Activated T-cell treated with anti-CD3 and anti-CD28 coated beads, Interleukin-2, amount 50 U/mL, for 72 hours (primary cell): Measurements from ENCODE around the gene CLEC19A. TPM values are rescaled to one million over a fixed set of nuclear protein-coding genes. Genes with fewer than 3 reads are reported as not detected.
"Not testable (repeated sequence)": the region's sequence is repeated elsewhere in the genome, so short reads cannot be mapped to it uniquely, and the experiment has no call there.

Source experiments
- ATAC-seq, 2 donors: fragments of 150-1000 bp; cut with Tn5 transposase; replicated peaks in 1 of 2; 2 replicates each; pipeline ENCODE4 v1.10.0; 2021; ENCODE audit warnings: moderate library complexity in 2 of 2, mild to moderate bottlenecking in 1 of 2
- DNase-seq, 2 donors: peaks; one replicate each; pipeline ENCODE4 v3.0.0; 2021 to 2022; ENCODE audit warnings: mixed read lengths in 1 of 2
- H3K27ac Mint-ChIP-seq: one replicate; pipeline ENCODE4 v1.8.0; 2022; ENCODE audit warnings: mild to moderate bottlenecking, moderate library complexity, mixed read lengths
- H3K27me3 Mint-ChIP-seq: one replicate; pipeline ENCODE4 v1.8.0; 2022; ENCODE audit warnings: low read depth, mixed read lengths
- H3K36me3 Mint-ChIP-seq, 2 donors: one replicate each; pipeline ENCODE4 v1.8.0; 2022; ENCODE audit warnings: mixed read lengths in 2 of 2, mild to moderate bottlenecking in 1 of 2; ENCODE audit not compliant: insufficient read depth in 2 of 2
- H3K4me1 Mint-ChIP-seq: one replicate; pipeline ENCODE4 v1.8.0; 2022; ENCODE audit warnings: low read depth, mixed read lengths
- H3K4me3 Mint-ChIP-seq, 2 donors: one replicate each; pipeline ENCODE4 v1.8.0; 2022; ENCODE audit warnings: mild to moderate bottlenecking in 2 of 2, mixed read lengths in 2 of 2, moderate library complexity in 2 of 2
- H3K9me3 Mint-ChIP-seq, 2 donors: one replicate each; pipeline ENCODE4 v1.8.0; 2022; ENCODE audit warnings: mixed read lengths in 2 of 2
- total RNA-seq, 2 donors: library from RNA; stranded (reverse); gene quantifications; one replicate each; pipeline ENCODE4 v1.2.3, GENCODE V29; 2022

The CLEC19A gene
- total RNA-seq, 2 donors from 2014 or later, result not detected

DNA sequence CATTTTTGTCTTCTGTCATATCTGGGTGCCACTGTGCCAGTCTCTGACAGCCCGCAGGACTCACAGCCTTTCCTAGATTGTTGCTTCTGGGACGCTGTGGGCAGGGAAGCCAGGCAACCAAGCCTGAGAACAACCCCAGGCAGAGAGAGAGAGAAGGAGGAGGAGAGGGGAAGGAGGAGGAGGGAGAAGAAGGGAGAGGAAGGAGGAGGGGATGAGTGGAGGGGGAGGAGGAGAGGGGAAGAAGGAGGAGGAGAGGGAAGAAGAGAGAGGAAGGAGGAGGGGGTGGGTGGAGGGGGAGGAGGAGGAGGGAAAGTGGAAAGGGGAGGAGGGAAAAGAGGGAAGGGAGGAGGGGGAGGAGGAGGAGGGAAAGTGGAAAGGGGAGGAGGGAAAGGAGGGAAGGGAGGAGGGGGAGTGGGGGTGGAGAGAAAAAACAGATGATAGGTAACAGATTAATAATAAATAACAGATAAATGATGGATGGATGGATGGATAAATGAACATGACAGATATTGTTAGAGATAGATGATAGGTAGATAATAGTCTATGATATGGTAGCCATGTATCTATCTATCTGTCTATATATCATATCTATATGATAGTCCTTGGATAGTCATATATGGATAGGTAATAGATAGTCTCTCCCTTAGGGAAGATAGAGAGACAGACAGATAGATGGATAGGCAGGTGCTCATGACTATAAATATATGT lies 29.3 kb downstream of the CLEC19A start:
- H3K27me3 Mint-ChIP-seq, result no peaks in the 10 kb centered on the region
- no peaks in the 10 kb centered on the region for H3K9me3 Mint-ChIP-seq
- no peaks in the 10 kb centered on the region for H3K4me1 Mint-ChIP-seq
- ATAC-seq, result no peak
- H3K27ac Mint-ChIP-seq, result no peak overlapping the region
- no peak overlapping the region for H3K4me3 Mint-ChIP-seq
- no peak for DNase-seq
- no peaks in the 10 kb centered on the region for H3K36me3 Mint-ChIP-seq

DNA sequence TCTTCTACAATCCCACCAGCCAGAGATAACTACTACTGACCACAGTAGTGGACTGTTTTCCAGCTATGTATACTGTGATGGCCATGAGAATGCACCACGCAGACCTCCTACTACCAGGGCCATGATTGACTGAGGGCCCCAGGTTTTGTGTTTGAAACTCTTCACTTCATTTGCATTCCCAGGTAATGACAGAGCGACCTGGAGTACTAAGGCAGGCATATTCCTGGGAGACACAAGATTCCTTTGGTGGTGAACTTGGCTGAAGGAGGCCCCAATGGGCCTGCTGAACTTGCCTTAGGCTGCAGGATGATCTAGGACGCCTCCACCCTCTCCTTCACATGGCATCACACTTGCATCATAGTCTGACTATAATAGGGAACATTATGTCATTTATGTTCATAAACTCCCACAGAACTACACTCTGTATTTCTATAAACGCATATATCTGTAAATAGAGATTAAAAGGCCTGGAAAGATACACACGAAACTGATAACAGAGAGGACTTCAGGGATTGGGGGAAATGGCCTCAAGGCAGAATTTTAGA lies 30.4 kb downstream of the CLEC19A start:
- Mint-ChIP-seq H3K27me3 (no peaks in the 10 kb centered on the region), H3K27ac (no peak overlapping the region), H3K4me3 (no peak overlapping the region), H3K36me3 (no peaks in the 10 kb centered on the region), H3K4me1 (no peaks in the 10 kb centered on the region), H3K9me3 (no peaks in the 10 kb centered on the region)
- ATAC-seq (no peak), DNase-seq (no peak)

DNA sequence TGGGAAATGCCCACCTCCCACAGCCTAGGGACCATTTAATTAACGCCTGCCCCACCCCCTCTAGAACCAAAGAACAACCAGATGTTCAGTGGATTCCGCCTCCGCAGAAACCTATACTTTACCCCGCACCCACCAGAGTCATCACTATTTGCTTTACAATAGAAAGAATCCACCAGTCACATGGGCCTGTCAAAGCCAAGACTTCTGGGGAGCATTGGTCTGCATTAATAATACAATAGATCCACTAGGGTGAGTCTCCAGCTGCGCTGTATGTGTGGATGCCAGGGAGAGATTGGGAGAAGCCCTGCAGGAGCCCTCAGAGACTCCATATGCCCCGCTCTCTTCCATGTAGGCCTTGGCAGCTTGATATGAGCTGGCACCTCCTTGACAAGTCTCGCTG lies 31.3 kb downstream of the CLEC19A start:
- no peak overlapping the region for H3K27ac Mint-ChIP-seq
- ATAC-seq, result no peak
- DNase-seq, result no peak
- no peaks in the 10 kb centered on the region for H3K9me3 Mint-ChIP-seq
- H3K27me3 Mint-ChIP-seq, result no peaks in the 10 kb centered on the region
- H3K4me1 Mint-ChIP-seq, result no peaks in the 10 kb centered on the region
- no peak overlapping the region for H3K4me3 Mint-ChIP-seq
- no peaks in the 10 kb centered on the region for H3K36me3 Mint-ChIP-seq

DNA sequence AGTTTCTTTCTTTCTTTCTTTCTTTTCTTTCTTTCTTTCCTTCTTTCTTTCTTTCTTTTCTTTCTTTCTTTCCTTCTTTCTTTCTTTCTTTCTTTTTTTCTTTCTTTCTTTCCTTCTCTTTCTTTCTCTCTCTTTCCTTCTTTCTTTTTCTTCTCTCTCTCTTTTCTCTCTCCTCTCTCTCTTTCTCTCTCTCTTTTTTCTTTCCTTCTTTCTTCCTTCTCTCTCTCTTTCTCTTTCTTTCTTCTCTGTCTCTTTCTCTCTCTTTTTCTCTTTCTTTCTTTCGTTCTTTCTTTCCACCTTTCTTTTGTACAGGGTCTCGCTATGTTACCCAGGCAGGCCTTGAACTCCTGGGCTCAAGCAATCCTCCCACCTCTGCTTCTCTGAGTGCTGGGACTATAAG lies 35.7 kb downstream of the CLEC19A start:
- not testable (repeated sequence) for DNase-seq, H3K36me3 Mint-ChIP-seq, H3K27me3 Mint-ChIP-seq, H3K4me1 Mint-ChIP-seq, H3K27ac Mint-ChIP-seq, H3K4me3 Mint-ChIP-seq, ATAC-seq, H3K9me3 Mint-ChIP-seq

DNA sequence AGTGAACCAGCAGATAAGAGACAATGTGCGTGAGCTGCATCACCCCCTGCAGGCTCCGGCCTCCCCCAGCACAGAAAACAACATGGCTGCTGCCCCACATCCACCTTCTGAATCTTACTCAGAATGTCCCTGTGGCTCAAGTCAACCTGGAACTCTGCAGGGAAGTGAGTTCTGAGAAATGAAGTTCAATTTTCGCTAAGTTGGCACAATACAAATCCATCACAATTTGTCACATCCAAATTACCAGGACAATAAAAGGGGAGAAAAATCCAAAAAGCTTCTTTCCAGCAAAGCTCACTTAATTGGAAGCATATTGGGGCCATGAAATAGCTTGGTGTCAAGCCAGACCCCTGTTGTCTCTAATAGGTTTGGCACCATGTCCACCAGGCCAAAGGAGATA lies 38.1 kb downstream of the CLEC19A start:
- Mint-ChIP-seq H3K4me3 (no peak overlapping the region), H3K27ac (no peak overlapping the region), H3K9me3 (peaks cover 3 to 4% of the 10 kb centered on the region in 2 donors), H3K36me3 (no peaks in the 10 kb centered on the region), H3K4me1 (no peaks in the 10 kb centered on the region), H3K27me3 (peaks cover 6% of the 10 kb centered on the region)
- DNase-seq, result no peak
- ATAC-seq, result no peak

DNA sequence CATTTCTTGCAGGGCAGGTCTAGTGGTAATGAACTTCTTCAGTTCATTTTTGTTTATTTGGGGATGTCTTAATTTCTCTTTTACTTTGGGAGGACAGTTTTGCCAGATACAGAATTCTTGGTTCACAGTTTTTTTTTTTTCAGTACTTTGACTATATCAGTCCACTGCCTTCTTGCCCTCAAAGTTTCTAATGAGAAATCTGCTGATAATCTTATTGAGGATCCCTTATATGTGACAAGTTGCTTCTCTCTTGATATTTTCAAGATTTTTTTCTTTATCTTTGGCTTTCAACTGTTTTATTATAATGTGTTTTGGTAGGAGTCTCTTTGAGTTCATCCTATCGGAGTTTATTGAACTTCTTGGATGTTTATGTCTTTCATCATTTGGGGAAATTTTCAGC lies 42.8 kb downstream of the CLEC19A start:
- ATAC-seq (no peak), DNase-seq (no peak)
- no peaks in the 10 kb centered on the region for H3K36me3 Mint-ChIP-seq
- no peak overlapping the region for H3K27ac Mint-ChIP-seq
- H3K9me3 Mint-ChIP-seq, result peaks cover 2 to 3% of the 10 kb centered on the region in 2 donors
- H3K27me3 Mint-ChIP-seq, result peaks cover under 1% of the 10 kb centered on the region
- no peaks in the 10 kb centered on the region for H3K4me1 Mint-ChIP-seq
- no peak overlapping the region for H3K4me3 Mint-ChIP-seq

DNA sequence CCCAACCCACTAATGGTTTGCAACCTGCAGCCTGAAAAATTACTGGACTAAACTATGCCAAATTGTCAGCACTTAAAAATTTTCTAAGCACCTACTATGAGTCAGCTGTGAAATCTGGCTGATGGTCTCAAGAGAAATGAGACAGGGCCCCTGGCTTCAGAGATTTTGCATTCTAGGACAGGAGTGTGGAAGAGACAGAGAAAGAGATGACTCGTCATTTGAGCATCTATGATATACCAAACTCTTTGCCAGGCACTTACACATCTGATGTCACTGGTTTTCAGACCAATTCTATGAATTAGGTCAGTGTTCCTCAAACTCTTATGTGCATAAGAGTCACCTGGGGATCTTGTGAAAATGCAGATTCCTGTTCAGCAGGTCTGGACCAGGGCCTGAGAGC lies 44.4 kb downstream of the CLEC19A start:
- Mint-ChIP-seq H3K27me3 (no peaks in the 10 kb centered on the region), H3K9me3 (peaks cover 2 to 3% of the 10 kb centered on the region in 2 donors), H3K27ac (no peak overlapping the region), H3K36me3 (no peaks in the 10 kb centered on the region), H3K4me1 (no peaks in the 10 kb centered on the region), H3K4me3 (no peak overlapping the region)
- DNase-seq (no peak), ATAC-seq (no peak)

DNA sequence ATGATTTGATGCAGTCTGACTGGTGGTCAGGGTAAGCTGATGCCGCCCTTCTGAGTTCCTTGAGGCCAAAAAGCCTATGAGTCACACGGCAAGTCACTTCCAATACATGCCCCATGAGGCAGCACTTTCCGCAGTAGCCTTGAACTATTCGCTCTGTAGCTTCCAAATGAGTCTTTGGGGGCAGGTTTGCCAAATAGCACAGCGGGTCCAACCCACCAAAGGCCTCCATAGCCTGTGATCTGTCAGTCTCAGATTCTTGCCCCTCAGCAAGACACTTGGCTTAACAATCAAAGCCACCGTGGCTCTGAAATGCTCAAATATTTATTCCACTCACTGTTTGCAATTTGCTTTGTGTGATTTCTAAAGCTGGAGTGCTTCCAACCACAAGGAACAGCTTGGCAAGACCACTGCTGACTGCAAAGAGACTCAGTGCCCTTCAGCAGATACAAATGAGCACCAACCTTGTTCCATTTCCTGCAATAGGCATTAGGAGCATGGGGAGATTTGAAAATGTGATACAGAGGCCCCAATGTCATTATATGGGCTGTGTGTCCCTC lies 45.4 kb downstream of the CLEC19A start:
- H3K27me3 Mint-ChIP-seq, result no peaks in the 10 kb centered on the region
- no peak for DNase-seq
- ATAC-seq, result no peak
- no peaks in the 10 kb centered on the region for H3K36me3 Mint-ChIP-seq
- no peaks in the 10 kb centered on the region for H3K4me1 Mint-ChIP-seq
- H3K27ac Mint-ChIP-seq, result no peak overlapping the region
- H3K9me3 Mint-ChIP-seq, result peaks cover 2 to 3% of the 10 kb centered on the region in 2 donors
- no peak overlapping the region for H3K4me3 Mint-ChIP-seq

DNA sequence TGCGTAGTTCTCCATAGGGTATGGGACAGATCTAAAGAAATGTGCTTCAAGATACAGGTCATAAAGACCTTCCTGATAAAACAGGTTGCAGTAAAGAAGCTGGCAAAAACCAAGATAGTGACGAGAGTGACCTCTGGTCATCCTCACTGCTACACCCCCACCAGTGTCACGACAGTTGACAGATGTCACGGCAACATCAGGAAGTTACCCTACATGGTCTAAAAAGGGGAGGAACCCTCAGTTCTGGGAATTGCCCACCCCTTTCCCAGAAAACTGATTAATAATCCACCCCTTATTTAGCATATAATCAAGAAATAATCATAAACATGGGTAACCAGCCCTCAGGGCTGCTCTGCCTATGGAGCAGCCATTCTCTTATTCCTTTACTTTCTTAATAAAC lies 46.3 kb downstream of the CLEC19A start:
- Mint-ChIP-seq H3K36me3 (no peaks in the 10 kb centered on the region), H3K27me3 (no peaks in the 10 kb centered on the region), H3K27ac (no peak overlapping the region), H3K4me3 (no peak overlapping the region), H3K4me1 (no peaks in the 10 kb centered on the region), H3K9me3 (peaks cover 2 to 5% of the 10 kb centered on the region in 2 donors)
- DNase-seq, result no peak
- ATAC-seq, result no peak

DNA sequence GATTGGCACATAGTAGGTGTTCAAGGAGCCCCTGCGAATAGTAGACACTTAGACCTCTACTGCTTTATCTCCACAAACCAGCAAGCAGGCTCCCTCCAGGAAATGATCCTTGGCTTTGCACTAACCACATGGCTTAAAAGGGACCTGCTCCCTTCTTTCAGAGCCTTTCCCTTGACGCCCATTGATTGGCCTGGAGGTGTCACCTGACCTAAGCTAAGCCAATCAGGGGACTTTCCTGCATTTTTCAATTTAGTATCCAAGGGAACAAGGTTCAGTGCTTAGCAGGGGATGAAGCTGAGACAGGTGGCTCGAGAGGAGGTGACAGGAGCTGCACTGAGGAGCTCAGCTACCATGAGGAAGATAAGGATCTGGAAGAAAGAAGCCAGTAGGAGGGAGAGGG lies 52.8 kb downstream of the CLEC19A start:
- H3K4me1 Mint-ChIP-seq, result no peaks in the 10 kb centered on the region
- H3K4me3 Mint-ChIP-seq, result no peak overlapping the region
- no peak for ATAC-seq
- H3K36me3 Mint-ChIP-seq, result no peaks in the 10 kb centered on the region
- DNase-seq, result no peak
- H3K27me3 Mint-ChIP-seq, result peaks cover 12% of the 10 kb centered on the region
- H3K9me3 Mint-ChIP-seq, result peaks cover 3 to 5% of the 10 kb centered on the region in 2 donors
- no peak overlapping the region for H3K27ac Mint-ChIP-seq

DNA sequence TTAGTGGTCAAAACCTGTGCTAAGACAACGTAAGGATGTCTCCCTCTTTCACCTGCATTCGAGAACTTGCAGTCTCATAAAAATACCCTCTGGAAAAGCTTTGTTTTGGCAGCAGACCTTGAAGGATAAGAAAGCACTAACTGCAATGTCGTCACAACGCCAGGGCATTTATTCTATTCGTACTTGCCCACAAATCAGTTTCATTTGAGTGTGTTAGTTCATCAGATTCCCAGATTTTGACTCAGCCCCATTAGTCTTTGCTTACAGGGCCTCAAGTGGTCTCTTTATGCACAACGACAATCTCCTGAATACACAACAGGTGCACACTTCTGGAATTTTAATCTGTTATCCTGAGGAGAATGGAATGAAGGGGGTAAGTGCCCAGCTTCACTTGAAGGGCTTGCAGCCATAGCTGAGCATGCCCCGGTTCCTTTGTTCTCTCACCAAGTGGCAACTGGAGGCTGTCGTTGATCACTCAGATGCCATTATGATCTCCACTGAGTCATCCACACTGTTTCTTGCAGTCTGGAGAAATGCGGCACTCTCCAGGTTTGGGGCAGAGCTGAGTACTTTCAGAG lies 58.8 kb downstream of the CLEC19A start:
- Mint-ChIP-seq H3K4me1 (no peaks in the 10 kb centered on the region), H3K27me3 (peaks cover 31% of the 10 kb centered on the region), H3K9me3 (peaks cover 3% of the 10 kb centered on the region in 2 donors), H3K4me3 (no peak overlapping the region), H3K27ac (no peak overlapping the region), H3K36me3 (no peaks in the 10 kb centered on the region)
- ATAC-seq (no peak), DNase-seq (no peak)

DNA sequence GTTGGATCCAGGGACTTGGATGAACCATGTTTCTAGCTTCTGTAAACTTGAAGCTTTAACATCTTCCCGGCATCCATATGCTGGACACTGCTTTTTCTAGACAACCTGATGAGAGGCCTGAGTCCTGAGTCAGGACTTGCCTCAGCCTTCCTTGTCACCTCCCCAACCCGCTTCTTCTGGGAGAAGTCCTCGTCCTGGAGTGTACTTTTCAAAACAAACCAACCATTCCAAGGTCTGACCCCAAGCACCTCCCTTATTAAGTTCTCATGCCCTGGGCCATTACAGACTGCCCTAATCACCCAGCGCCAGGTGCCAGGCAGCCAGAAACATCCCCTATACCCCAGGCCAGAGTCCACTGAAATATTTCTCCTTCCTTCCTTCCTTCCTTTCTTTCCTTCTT lies 59.4 kb downstream of the CLEC19A start:
- no peak overlapping the region for H3K4me3 Mint-ChIP-seq
- H3K27ac Mint-ChIP-seq, result no peak overlapping the region
- peaks cover 3% of the 10 kb centered on the region in 2 donors for H3K9me3 Mint-ChIP-seq
- no peaks in the 10 kb centered on the region for H3K4me1 Mint-ChIP-seq
- DNase-seq, result no peak
- H3K27me3 Mint-ChIP-seq, result peaks cover 31% of the 10 kb centered on the region
- ATAC-seq, result no peak
- H3K36me3 Mint-ChIP-seq, result no peaks in the 10 kb centered on the region

DNA sequence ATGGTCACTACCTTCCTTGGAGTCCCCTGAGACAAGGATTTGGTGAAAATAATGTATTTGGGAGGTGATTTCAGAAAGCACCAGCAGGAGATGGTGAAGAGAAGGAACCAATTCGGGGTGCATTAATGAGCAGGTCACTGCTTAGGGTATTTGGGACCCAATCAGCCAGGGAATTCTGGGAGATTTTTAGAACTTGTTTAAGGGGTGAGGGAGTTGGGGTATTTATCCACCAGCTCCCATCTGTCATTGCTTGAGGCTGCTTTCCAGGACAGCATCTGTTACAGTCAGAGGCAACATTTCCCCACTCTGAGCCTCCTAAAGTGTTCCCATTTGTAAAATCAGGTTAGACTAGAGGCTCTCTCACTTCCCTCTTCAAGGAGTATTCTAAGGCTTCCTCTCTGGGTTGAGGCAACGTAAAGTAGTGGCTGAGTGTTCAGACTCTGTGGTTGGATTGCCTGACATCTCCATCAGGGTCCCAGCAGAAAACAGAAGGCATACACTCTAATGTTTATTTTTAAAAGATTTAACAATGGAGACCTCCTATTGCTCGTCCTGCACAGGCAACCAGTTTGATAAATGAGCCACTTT lies 60.9 kb downstream of the CLEC19A start:
- H3K4me3 Mint-ChIP-seq, result no peak overlapping the region
- no peak for ATAC-seq
- H3K9me3 Mint-ChIP-seq, result peaks cover 3% of the 10 kb centered on the region in 2 donors
- DNase-seq, result no peak
- H3K4me1 Mint-ChIP-seq, result no peaks in the 10 kb centered on the region
- H3K36me3 Mint-ChIP-seq, result no peaks in the 10 kb centered on the region
- peaks cover 23% of the 10 kb centered on the region for H3K27me3 Mint-ChIP-seq
- no peak overlapping the region for H3K27ac Mint-ChIP-seq
